HEK293 (cell line): ENCODE results near the gene PLA2G5.

Experiments
- CTCF ChIA-PET: fragments of 350-600 bp; formaldehyde crosslinking; extraction: SDS; loops from one replicate; lab custom pipeline; 2021; ENCODE audit warnings: antibody characterized with exemption; lab: Yijun Ruan, JAX
- POLR2A ChIA-PET: fragments of 300-600 bp; formaldehyde crosslinking; extraction: SDS; loops from one replicate; lab custom pipeline; 2020; ENCODE audit warnings: antibody characterized with exemption, inconsistent platforms; lab: Yijun Ruan, JAX
- H3K27ac ChIP-seq: fragments of 200-500 bp; sonication (Bioruptor generic); 2 replicates; pipeline ENCODE4 v1.5.1; 2014; ENCODE audit warnings: low read depth, low read length, control low read depth, inconsistent platforms; ENCODE audit errors: extremely low read depth
- H3K36me3 ChIP-seq, 2 experiments: fragments of 200-500 bp in 1 of 2; sonication (Bioruptor generic) in 1 of 2; 1 replicate in 1 of 2; 2 replicates in 1 of 2; pipeline ENCODE4 v1.5.1; 2014 to 2017; ENCODE audit warnings: inconsistent platforms in 2 of 2, low read length in 2 of 2; ENCODE audit not compliant: control insufficient read depth in 2 of 2, insufficient read depth in 1 of 2
- H3K4me1 ChIP-seq: fragments of 200-500 bp; sonication (Bioruptor generic); 2 replicates; pipeline ENCODE4 v1.5.1; 2014; ENCODE audit warnings: mild to moderate bottlenecking, low read length, inconsistent platforms; ENCODE audit not compliant: control insufficient read depth, insufficient read depth
- H3K4me3 ChIP-seq: 2 replicates; pipeline ENCODE4 v1.5.1; 2011; ENCODE audit warnings: low read depth, mild to moderate bottlenecking, control low read depth, low read length, moderate library complexity
- H3K9me3 ChIP-seq: fragments of 200-500 bp; sonication (Bioruptor generic); 2 replicates; pipeline ENCODE4 v1.5.1; 2014; ENCODE audit warnings: low read depth, low read length, inconsistent platforms; ENCODE audit not compliant: control insufficient read depth, insufficient read depth
- GLIS1 ChIP-seq: fragments of 450-650 bp; formaldehyde crosslinking; IDR thresholded peaks from 2 replicates; pipeline ENCODE4 v1.5.1; 2016; ENCODE audit warnings: missing biosample characterization, missing genetic modification characterization
- IKZF3 ChIP-seq: fragments of 450-650 bp; IDR thresholded peaks from 2 replicates; pipeline ENCODE4 v1.5.0; 2018; ENCODE audit warnings: missing biosample characterization, mild to moderate bottlenecking, missing genetic modification characterization, moderate library complexity
- KLF10 ChIP-seq: fragments of 450-650 bp; IDR thresholded peaks from 2 replicates; pipeline ENCODE4 v1.5.1; 2018; ENCODE audit warnings: missing biosample characterization, mild to moderate bottlenecking, missing genetic modification characterization
- RBAK ChIP-seq: fragments of 450-650 bp; formaldehyde crosslinking; IDR thresholded peaks from 2 replicates; pipeline ENCODE4 v1.5.1; 2016; ENCODE audit warnings: missing biosample characterization, missing genetic modification characterization
- SP2 ChIP-seq: fragments of 450-650 bp; formaldehyde crosslinking; IDR thresholded peaks from 2 replicates; pipeline ENCODE4 v1.5.1; 2016; ENCODE audit warnings: missing biosample characterization, missing genetic modification characterization
- WT1 ChIP-seq: fragments of 450-650 bp; formaldehyde crosslinking; IDR thresholded peaks from 2 replicates; pipeline ENCODE4 v1.5.1; 2016; ENCODE audit warnings: missing biosample characterization, missing genetic modification characterization
- ZBTB20 ChIP-seq: fragments of 450-650 bp; formaldehyde crosslinking; IDR thresholded peaks from 2 replicates; pipeline ENCODE4 v1.5.1; 2016; ENCODE audit warnings: missing biosample characterization, missing genetic modification characterization
- ZFP3 ChIP-seq: fragments of 450-650 bp; formaldehyde crosslinking; IDR thresholded peaks from 2 replicates; pipeline ENCODE4 v1.5.1; 2016; ENCODE audit warnings: low read depth, missing biosample characterization, missing genetic modification characterization
- ZNF138 ChIP-seq: fragments of 450-650 bp; formaldehyde crosslinking; IDR thresholded peaks from 2 replicates; pipeline ENCODE4 v1.5.1; 2016; ENCODE audit warnings: missing biosample characterization, missing genetic modification characterization, borderline replicate concordance
- ZNF175 ChIP-seq: fragments of 450-650 bp; formaldehyde crosslinking; IDR thresholded peaks from 2 replicates; pipeline ENCODE4 v1.5.1; 2016; ENCODE audit warnings: missing biosample characterization, missing genetic modification characterization
- ZNF24 ChIP-seq: fragments of 450-650 bp; formaldehyde crosslinking; IDR thresholded peaks from 2 replicates; pipeline ENCODE4 v1.5.1; 2016; ENCODE audit warnings: missing biosample characterization, missing genetic modification characterization
- ZNF350 ChIP-seq: fragments of 450-650 bp; formaldehyde crosslinking; IDR thresholded peaks from 2 replicates; pipeline ENCODE4 v1.5.0; 2017; ENCODE audit warnings: missing biosample characterization, mild to moderate bottlenecking, missing genetic modification characterization
- ZNF521 ChIP-seq: fragments of 450-650 bp; formaldehyde crosslinking; IDR thresholded peaks from 2 replicates; pipeline ENCODE4 v1.5.1; 2017; ENCODE audit warnings: missing biosample characterization, mild to moderate bottlenecking, missing genetic modification characterization
- ZNF555 ChIP-seq: fragments of 450-650 bp; formaldehyde crosslinking; conservative IDR thresholded peaks from 2 replicates; pipeline ENCODE4 v1.5.1; 2017; ENCODE audit warnings: missing biosample characterization, mild to moderate bottlenecking, missing genetic modification characterization, inconsistent platforms
- ZNF621 ChIP-seq: fragments of 450-650 bp; formaldehyde crosslinking; IDR thresholded peaks from 2 replicates; pipeline ENCODE4 v1.5.1; 2017; ENCODE audit warnings: missing biosample characterization, missing genetic modification characterization
- ZNF776 ChIP-seq: fragments of 450-650 bp; formaldehyde crosslinking; IDR thresholded peaks from 2 replicates; pipeline ENCODE4 v1.5.0; 2017; ENCODE audit warnings: missing biosample characterization, missing genetic modification characterization, borderline replicate concordance
- ZNF837 ChIP-seq: fragments of 450-650 bp; formaldehyde crosslinking; IDR thresholded peaks from 2 replicates; pipeline ENCODE4 v1.5.1; 2016; ENCODE audit warnings: missing biosample characterization, missing genetic modification characterization
- ZXDB ChIP-seq: fragments of 450-650 bp; formaldehyde crosslinking; IDR thresholded peaks from 2 replicates; pipeline ENCODE4 v1.5.1; 2016; ENCODE audit warnings: missing biosample characterization, missing genetic modification characterization

Gene PLA2G5

GRCh38 chr1:20105856-20106255, 35.9 kb downstream of the PLA2G5 start:
- H3K9me3 ChIP-seq = no peaks in the 10 kb centered on the region
- H3K36me3 ChIP-seq = no peaks in the 10 kb centered on the region
- TF ChIP-seq RBAK (tag by site-specific recombination) = no peak
- TF ChIP-seq ZBTB20 (tag by site-specific recombination) = peak; percentile 64
- no peak for TF ChIP-seq ZNF138 (tag by site-specific recombination)
- TF ChIP-seq ZNF350 (tag by site-specific recombination) = no peak
- POLR2A ChIA-PET = no interaction called here
- no peak overlapping the region for H3K4me3 ChIP-seq
- no peak overlapping the region for H3K27ac ChIP-seq
- CTCF ChIA-PET = no interaction called here
- no peaks in the 10 kb centered on the region for H3K4me1 ChIP-seq

DNA sequence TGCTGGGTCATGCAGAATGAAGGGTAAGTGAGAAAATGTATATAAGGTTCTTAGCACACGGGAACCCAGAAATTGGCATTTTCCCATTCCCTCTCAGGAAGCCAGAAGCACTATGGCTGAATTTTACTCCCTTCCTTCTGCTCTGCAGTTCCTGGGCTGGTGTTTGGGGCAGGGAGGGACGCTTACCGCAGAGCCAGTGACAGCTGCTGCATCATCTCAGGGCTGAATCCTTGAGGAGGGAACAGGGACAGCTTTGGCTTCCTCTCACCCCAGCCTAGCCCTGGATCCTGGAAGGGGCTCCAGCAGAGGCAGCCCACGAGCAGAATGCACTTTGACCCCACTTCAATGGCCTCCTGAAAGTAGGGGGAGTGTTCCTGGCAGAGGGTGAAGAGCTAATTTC, 37.4 kb downstream of the PLA2G5 start:
- Histone ChIP-seq H3K36me3 (no peaks in the 10 kb centered on the region), H3K4me1 (no peaks in the 10 kb centered on the region), H3K4me3 (no peak overlapping the region), H3K9me3 (no peaks in the 10 kb centered on the region), H3K27ac (no peak overlapping the region)
- TF ChIP-seq WT1 (tag by site-specific recombination) (no peak), ZNF521 (tag by site-specific recombination) (no peak), KLF10 (no peak), ZFP3 (tag by site-specific recombination) (no peak), ZNF837 (no peak), IKZF3 (tag by site-specific recombination) (no peak), SP2 (tag by site-specific recombination) (no peak), ZNF621 (tag by site-specific recombination) (no peak)
- ChIA-PET CTCF (interaction anchor here (0.6 to 1.1 kb wide), 2 partner anchors 9 to 40 kb away, joined by 3 read pairs; no protein-coding TSS in a partner anchor), POLR2A (no interaction called here)

DNA sequence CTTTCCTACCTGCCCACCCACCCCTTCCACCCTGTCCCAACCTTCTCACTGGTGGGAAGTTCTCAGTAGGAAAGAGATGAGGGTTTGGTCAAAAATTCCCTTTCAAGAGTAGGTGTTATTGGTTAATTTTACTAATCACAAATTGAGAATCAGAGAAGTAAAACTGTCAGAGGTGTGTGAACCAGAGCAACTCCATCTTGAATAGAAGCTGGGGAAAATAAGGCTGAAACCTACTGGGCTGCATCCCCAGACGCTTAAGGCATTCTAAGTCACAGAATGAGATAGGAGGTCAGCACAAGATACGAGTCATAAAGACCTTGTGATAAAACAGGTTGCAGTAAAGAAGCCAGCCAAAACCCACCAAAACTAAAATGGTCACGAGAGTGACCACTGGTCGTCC, 37.8 kb downstream of the PLA2G5 start:
- ChIA-PET POLR2A (interaction anchor here (0.7 kb wide), 1 partner anchor 19 kb away, joined by 3 read pairs; no protein-coding TSS in a partner anchor), CTCF (interaction anchor here (0.6 to 1.1 kb wide), 2 partner anchors 9 to 39 kb away, joined by 3 read pairs; no protein-coding TSS in a partner anchor)
- H3K4me1 ChIP-seq = no peaks in the 10 kb centered on the region
- H3K4me3 ChIP-seq = no peak overlapping the region
- H3K9me3 ChIP-seq = no peaks in the 10 kb centered on the region
- TF ChIP-seq ZNF24 (tag by site-specific recombination) (no peak), ZNF555 (no peak)
- H3K27ac ChIP-seq = no peak overlapping the region
- H3K36me3 ChIP-seq = no peaks in the 10 kb centered on the region

DNA sequence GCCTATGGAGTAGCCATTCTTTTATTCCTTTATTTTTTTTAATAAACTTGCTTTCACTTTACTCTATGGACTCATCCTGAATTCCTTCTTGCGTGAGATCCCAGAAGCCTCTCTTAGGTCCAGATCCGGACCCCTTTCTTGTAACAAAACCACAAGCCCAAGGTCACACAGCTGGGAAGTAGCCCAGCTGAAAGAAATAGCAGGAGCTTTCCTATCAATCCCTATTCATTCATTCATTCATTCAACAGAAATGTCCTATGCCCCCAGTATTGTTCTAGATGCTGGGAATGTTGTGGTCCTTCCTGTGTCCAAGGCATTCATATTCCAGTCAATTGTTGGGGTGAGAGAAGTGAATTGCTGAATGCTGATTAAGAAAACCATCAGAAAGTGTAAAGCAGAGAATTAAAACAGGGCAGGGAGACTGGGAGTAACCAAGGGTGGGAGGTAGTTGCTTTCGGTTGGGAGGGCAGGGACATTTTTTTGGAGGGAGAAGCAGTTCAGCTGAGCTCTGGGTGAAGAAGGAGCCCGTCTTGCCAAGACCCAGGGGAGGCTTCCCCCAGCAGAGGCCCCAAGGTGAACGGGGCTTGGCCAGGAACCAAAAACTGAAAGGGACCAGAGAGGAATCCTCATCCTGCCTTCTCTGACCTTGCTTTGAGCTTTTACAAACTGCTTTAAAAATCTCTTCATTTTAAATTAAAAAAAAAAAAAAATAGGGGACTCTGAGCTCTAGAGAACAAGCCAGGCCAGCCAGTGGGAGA, 38.6 kb downstream of the PLA2G5 start:
- ChIA-PET CTCF (interaction anchor here (1.1 kb wide), 1 partner anchor 8 kb away, joined by 3 read pairs; no protein-coding TSS in a partner anchor), POLR2A (interaction anchor here (0.6 to 0.7 kb wide), 2 partner anchors 12 to 18 kb away, joined by 3 read pairs; no protein-coding TSS in a partner anchor)
- Histone ChIP-seq H3K36me3 (no peaks in the 10 kb centered on the region), H3K9me3 (no peaks in the 10 kb centered on the region), H3K4me3 (no peak overlapping the region), H3K4me1 (no peaks in the 10 kb centered on the region), H3K27ac (no peak overlapping the region)
- TF ChIP-seq ZXDB (no peak), GLIS1 (tag by site-specific recombination) (peak; percentile 53), ZNF175 (tag by site-specific recombination) (no peak), ZNF776 (tag by site-specific recombination) (no peak)
